Body of pancreas (tissue), 4 donors: Measurements from ENCODE around the gene GNB1L.

Experiments used
- POLR2A ChIP-seq, 3 donors: fragments of 450-650 bp; IDR thresholded peaks; one replicate each; pipeline ENCODE4 v1.6.1; 2016; ENCODE audit warnings: antibody characterized with exemption in 3 of 3, mild to moderate bottlenecking in 2 of 3
- TF ChIP-seq, protein P1 (sequence below), 7 experiments: fragments of 450-650 bp in 4 of 7; fragments of 200-600 bp in 3 of 7; sonication (generic) in 3 of 7; IDR thresholded peaks; one replicate each; pipeline ENCODE4 v1.5.1; 2016 to 2019; ENCODE audit warnings: antibody characterized with exemption in 7 of 7

DNA sequence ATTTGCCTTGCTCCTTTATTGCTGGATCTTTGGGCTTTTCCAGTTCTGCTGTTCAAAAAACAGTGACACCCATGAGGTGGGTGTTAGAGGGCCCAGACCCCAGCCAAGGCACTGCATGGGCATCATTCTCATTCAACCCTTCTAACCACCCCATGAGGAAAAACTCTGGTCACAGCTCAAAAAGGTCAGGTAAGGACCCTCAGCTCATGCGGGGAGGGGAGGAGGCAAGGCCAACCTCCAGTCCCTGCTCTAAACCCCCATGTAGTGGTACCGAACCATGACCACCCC lies 7.4 kb downstream of the GNB1L start:
- TF ChIP-seq, protein P1, sequence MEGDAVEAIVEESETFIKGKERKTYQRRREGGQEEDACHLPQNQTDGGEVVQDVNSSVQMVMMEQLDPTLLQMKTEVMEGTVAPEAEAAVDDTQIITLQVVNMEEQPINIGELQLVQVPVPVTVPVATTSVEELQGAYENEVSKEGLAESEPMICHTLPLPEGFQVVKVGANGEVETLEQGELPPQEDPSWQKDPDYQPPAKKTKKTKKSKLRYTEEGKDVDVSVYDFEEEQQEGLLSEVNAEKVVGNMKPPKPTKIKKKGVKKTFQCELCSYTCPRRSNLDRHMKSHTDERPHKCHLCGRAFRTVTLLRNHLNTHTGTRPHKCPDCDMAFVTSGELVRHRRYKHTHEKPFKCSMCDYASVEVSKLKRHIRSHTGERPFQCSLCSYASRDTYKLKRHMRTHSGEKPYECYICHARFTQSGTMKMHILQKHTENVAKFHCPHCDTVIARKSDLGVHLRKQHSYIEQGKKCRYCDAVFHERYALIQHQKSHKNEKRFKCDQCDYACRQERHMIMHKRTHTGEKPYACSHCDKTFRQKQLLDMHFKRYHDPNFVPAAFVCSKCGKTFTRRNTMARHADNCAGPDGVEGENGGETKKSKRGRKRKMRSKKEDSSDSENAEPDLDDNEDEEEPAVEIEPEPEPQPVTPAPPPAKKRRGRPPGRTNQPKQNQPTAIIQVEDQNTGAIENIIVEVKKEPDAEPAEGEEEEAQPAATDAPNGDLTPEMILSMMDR (IDR thresholded peaks at IDR 0.05) = no peak
- TF ChIP-seq POLR2A (IDR thresholded peaks at IDR 0.05) = no peak
